HFFc6 (cell line): Measurements from ENCODE around the gene C3orf70. TPM values are rescaled to one million over a fixed set of nuclear protein-coding genes. Genes with fewer than 3 reads are reported as not detected.

ENCODE experiments used
- DNase-seq: peaks from one replicate; pipeline ENCODE4 v3.0.0-alpha.2; 2018
- H3K27ac Mint-ChIP-seq: 2 replicates; pipeline ENCODE4 v1.8.0; 2020; ENCODE audit warnings: mild to moderate bottlenecking, mixed read lengths
- H3K27me3 Mint-ChIP-seq: 2 replicates; pipeline ENCODE4 v1.8.0; 2021; ENCODE audit warnings: mild to moderate bottlenecking, moderate library complexity, mixed read lengths; ENCODE audit not compliant: insufficient read depth
- H3K36me3 Mint-ChIP-seq: 2 replicates; pipeline ENCODE4 v1.8.0; 2021; ENCODE audit warnings: low read depth, mixed read lengths
- H3K4me1 Mint-ChIP-seq: 2 replicates; pipeline ENCODE4 v1.8.0; 2020; ENCODE audit warnings: low read depth, mixed read lengths
- H3K4me3 Mint-ChIP-seq: 2 replicates; pipeline ENCODE4 v1.8.0; 2020; ENCODE audit warnings: mild to moderate bottlenecking, moderate library complexity, mixed read lengths
- H3K9me3 Mint-ChIP-seq: 2 replicates; pipeline ENCODE4 v1.8.0; 2020; ENCODE audit warnings: mild to moderate bottlenecking, mixed read lengths
- CTCF ChIP-seq: fragments of 200-600 bp; sonication (generic); IDR thresholded peaks from 2 replicates; pipeline ENCODE4 v1.5.0; 2021; ENCODE audit warnings: antibody characterized with exemption, mild to moderate bottlenecking
- long read RNA-seq: library from polyadenylated mRNA; unstranded; transcript quantifications from one replicate; pipeline ENCODE4 v2.0.0, GENCODE V29; 2019
- total RNA-seq, 6 experiments: library from RNA; stranded (reverse); fragmentation: NEBNext Ultra II Directional; extraction: Animal tissue kit (Norgen Biotek cat#: 25700); gene quantifications; 2 replicates in 1 of 6; 3 replicates in 5 of 6; pipeline ENCODE4 v1.2.3, GENCODE V29; 2021

Gene C3orf70
- total RNA-seq: under 1 TPM; 0.02 to 0.14 (median 0.09) TPM
- long read RNA-seq: 0 reads

GRCh38 chr3:185152410-185153170, at the start of gene C3orf70:
Gene C3orf70 (minus strand): TSS chr3:185153060. CDS start chr3:185152823, 237 bp downstream.
- Mint-ChIP-seq H3K4me3 (peak within 1 kb of the TSS; percentile 81), H3K9me3 (no peaks in the 10 kb centered on the region), H3K4me1 (no peaks in the 10 kb centered on the region), H3K36me3 (no peaks in the 10 kb centered on the region), H3K27me3 (peaks cover 17% of the 10 kb centered on the region), H3K27ac (no peak within 1 kb of the TSS)
- no peak for DNase-seq
- no peak for TF ChIP-seq CTCF

DNA sequence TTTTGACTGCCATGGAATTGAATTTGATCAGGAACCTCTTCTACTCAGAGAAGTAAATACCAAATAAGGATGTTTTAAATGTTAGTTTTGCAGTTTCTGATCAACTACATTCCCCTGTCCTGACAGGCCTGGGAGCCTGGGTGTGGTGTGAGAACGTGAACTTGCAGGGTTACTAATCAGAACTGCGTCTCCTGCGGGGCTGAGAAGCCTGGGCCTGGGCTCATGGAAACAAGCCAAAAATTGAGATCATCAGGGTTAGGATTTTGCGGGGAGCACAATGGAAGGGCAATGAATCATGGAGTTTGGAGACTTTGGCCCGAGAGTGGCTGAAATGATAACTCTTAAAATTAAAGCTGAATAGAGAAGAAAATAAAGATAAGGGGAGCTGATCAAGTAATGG, 47.8 kb upstream of the C3orf70 start:
- H3K27me3 Mint-ChIP-seq: no peaks in the 10 kb centered on the region; the same call in 1 of the 2 replicates
- peak overlapping the region; percentile 65 for H3K27ac Mint-ChIP-seq
- H3K9me3 Mint-ChIP-seq: no peaks in the 10 kb centered on the region
- H3K36me3 Mint-ChIP-seq: peaks cover 7% of the 10 kb centered on the region
- peak overlapping the region; percentile 10; the same call in 1 of the 2 replicates for H3K4me3 Mint-ChIP-seq
- peaks cover 22% of the 10 kb centered on the region for H3K4me1 Mint-ChIP-seq
- DNase-seq: peak; percentile 82
- TF ChIP-seq CTCF: no peak

- peaks cover 7% of the 10 kb centered on the region for H3K36me3 Mint-ChIP-seq
- H3K4me1 Mint-ChIP-seq: peaks cover 20% of the 10 kb centered on the region
- no peak overlapping the region for H3K27ac Mint-ChIP-seq
- H3K27me3 Mint-ChIP-seq: no peaks in the 10 kb centered on the region; the same call in 1 of the 2 replicates
- TF ChIP-seq CTCF: peak; percentile 35
- DNase-seq: no peak
- H3K9me3 Mint-ChIP-seq: no peaks in the 10 kb centered on the region
- no peak overlapping the region for H3K4me3 Mint-ChIP-seq
Observed at GRCh38 chr3:185199671-185200070, 46.8 kb upstream of the C3orf70 start.

GRCh38 chr3:185199206-185199605, 46.3 kb upstream of the C3orf70 start:
- Mint-ChIP-seq H3K4me3 (no peak overlapping the region), H3K27me3 (no peaks in the 10 kb centered on the region; the same call in 1 of the 2 replicates), H3K27ac (no peak overlapping the region), H3K9me3 (no peaks in the 10 kb centered on the region), H3K36me3 (peaks cover 7% of the 10 kb centered on the region), H3K4me1 (peaks cover 20% of the 10 kb centered on the region)
- no peak for DNase-seq
- no peak for TF ChIP-seq CTCF

- peaks cover 20% of the 10 kb centered on the region for H3K4me1 Mint-ChIP-seq
- H3K27ac Mint-ChIP-seq: no peak overlapping the region
- no peaks in the 10 kb centered on the region; the same call in 1 of the 2 replicates for H3K27me3 Mint-ChIP-seq
Observed at GRCh38 chr3:185197068-185197467, 44.2 kb upstream of the C3orf70 start.

More at GRCh38 chr3:185197068-185197467, 44.2 kb upstream of the C3orf70 start:
- no peak for TF ChIP-seq CTCF
- peaks cover 7% of the 10 kb centered on the region for H3K36me3 Mint-ChIP-seq
- DNase-seq: no peak
- no peaks in the 10 kb centered on the region for H3K9me3 Mint-ChIP-seq
- no peak overlapping the region for H3K4me3 Mint-ChIP-seq
